Endodermal cell (in vitro differentiated cells): Measurements from ENCODE around the gene CHORDC1. TPM values are rescaled to one million over a fixed set of nuclear protein-coding genes. Genes with fewer than 3 reads are reported as not detected.

Source experiments
- DNase-seq: peaks from one replicate; pipeline ENCODE4 v3.0.0-alpha.2; 2017
- H3K27ac ChIP-seq: 2 replicates; pipeline ENCODE4 v1.5.1; 2013; ENCODE audit warnings: mild to moderate bottlenecking, low read depth, low read length, moderate library complexity
- H3K27me3 ChIP-seq: 2 replicates; pipeline ENCODE4 v1.6.1; 2013; ENCODE audit warnings: mild to moderate bottlenecking, low read length, moderate library complexity; ENCODE audit not compliant: insufficient read depth, control insufficient read depth, poor library complexity, severe bottlenecking
- H3K36me3 ChIP-seq: 2 replicates; pipeline ENCODE4 v1.7.0; 2013; ENCODE audit warnings: mild to moderate bottlenecking, low read length, moderate library complexity; ENCODE audit not compliant: control insufficient read depth, insufficient read depth
- H3K4me1 ChIP-seq: one replicate; pipeline ENCODE4 v1.7.0; 2013; ENCODE audit warnings: low read length; ENCODE audit not compliant: control insufficient read depth, insufficient read depth
- H3K4me3 ChIP-seq: 2 replicates; pipeline ENCODE4 v1.5.1; 2013; ENCODE audit warnings: mild to moderate bottlenecking, low read length, moderate library complexity
- H3K9ac ChIP-seq: 2 replicates; pipeline ENCODE4 v1.6.1; 2013; ENCODE audit warnings: mild to moderate bottlenecking, low read length, moderate library complexity; ENCODE audit not compliant: poor library complexity, severe bottlenecking; ENCODE audit errors: extremely low read depth
- H3K9me3 ChIP-seq: 2 replicates; pipeline ENCODE4 v1.6.1; 2013; ENCODE audit warnings: mild to moderate bottlenecking, low read length, moderate library complexity; ENCODE audit not compliant: control insufficient read depth
- H3K27ac Mint-ChIP-seq: 2 replicates; pipeline ENCODE4 v1.8.0; 2020; ENCODE audit warnings: mixed read lengths
- H3K27me3 Mint-ChIP-seq: 2 replicates; pipeline ENCODE4 v1.8.0; 2021; ENCODE audit warnings: mild to moderate bottlenecking, mixed read lengths; ENCODE audit not compliant: insufficient read depth
- H3K36me3 Mint-ChIP-seq: 2 replicates; pipeline ENCODE4 v1.8.0; 2020; ENCODE audit warnings: low read depth, mixed read lengths
- H3K4me1 Mint-ChIP-seq: 2 replicates; pipeline ENCODE4 v1.8.0; 2020; ENCODE audit warnings: mixed read lengths
- H3K4me3 Mint-ChIP-seq: 2 replicates; pipeline ENCODE4 v1.8.0; 2020; ENCODE audit warnings: mild to moderate bottlenecking, moderate library complexity, mixed read lengths
- H3K9me3 Mint-ChIP-seq: 2 replicates; pipeline ENCODE4 v1.8.0; 2020; ENCODE audit warnings: mild to moderate bottlenecking, mixed read lengths
- WGBS, 2 experiments: methylation state at CpG; one replicate each; pipeline versions ENCODE4 v1.1.5 to v1.1.7; 2013; ENCODE audit warnings: missing lambda C conversion rate in 2 of 2, mixed read lengths in 1 of 2; ENCODE audit not compliant: insufficient coverage in 1 of 2, insufficient read length in 1 of 2; 5-methylcytosine and 5-hydroxymethylcytosine counted together
- total RNA-seq, 2 donors: library from RNA; stranded (reverse); fragmentation: NEBNext Ultra II Directional in 1 of 2; extraction: Animal tissue kit (Norgen Biotek cat#: 25700) in 1 of 2; gene quantifications; 2 replicates in 1 of 2; 3 replicates in 1 of 2; pipeline ENCODE4 v1.2.1, GENCODE V29; 2021
- TF ChIP-seq, protein P1 (sequence below): fragments of 200-600 bp; sonication (generic); conservative IDR thresholded peaks from 2 replicates; pipeline ENCODE4 v1.5.0; 2021; ENCODE audit warnings: antibody characterized with exemption, mild to moderate bottlenecking

Gene CHORDC1
- total RNA-seq, 2 donors from 2014 or later: 54.6 to 56.9 TPM

DNA sequence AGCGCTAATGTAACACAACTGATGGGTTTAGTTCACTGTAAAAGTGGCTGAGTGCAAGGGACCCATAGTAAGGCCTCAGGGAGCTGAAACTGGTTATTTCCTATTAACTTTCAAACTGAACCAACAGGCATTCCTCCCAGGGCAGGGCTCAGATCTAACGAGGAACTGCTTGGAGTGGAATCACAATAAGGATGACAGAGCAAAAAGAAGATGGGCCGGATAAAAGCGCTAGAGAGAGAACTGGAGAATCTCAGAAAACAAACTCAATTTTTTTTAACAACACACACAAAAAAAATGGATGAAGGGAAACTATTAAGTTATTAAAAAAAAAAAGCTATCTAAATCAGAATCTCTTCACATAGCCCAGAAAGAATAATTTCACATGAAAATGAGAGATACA lies 14.2 kb upstream of the CHORDC1 start:
- Mint-ChIP-seq H3K36me3 (no peaks in the 10 kb centered on the region), H3K27me3 (no peaks in the 10 kb centered on the region), H3K4me3 (no peak overlapping the region), H3K9me3 (peaks cover 19% of the 10 kb centered on the region), H3K4me1 (no peaks in the 10 kb centered on the region), H3K27ac (no peak overlapping the region)
- Histone ChIP-seq H3K27me3 (no peaks in the 10 kb centered on the region), H3K36me3 (no peaks in the 10 kb centered on the region), H3K27ac (no peak overlapping the region), H3K4me3 (no peak overlapping the region), H3K9me3 (no peaks in the 10 kb centered on the region), H3K9ac (no peak overlapping the region), H3K4me1 (peaks cover 3% of the 10 kb centered on the region)
- TF ChIP-seq, protein P1, sequence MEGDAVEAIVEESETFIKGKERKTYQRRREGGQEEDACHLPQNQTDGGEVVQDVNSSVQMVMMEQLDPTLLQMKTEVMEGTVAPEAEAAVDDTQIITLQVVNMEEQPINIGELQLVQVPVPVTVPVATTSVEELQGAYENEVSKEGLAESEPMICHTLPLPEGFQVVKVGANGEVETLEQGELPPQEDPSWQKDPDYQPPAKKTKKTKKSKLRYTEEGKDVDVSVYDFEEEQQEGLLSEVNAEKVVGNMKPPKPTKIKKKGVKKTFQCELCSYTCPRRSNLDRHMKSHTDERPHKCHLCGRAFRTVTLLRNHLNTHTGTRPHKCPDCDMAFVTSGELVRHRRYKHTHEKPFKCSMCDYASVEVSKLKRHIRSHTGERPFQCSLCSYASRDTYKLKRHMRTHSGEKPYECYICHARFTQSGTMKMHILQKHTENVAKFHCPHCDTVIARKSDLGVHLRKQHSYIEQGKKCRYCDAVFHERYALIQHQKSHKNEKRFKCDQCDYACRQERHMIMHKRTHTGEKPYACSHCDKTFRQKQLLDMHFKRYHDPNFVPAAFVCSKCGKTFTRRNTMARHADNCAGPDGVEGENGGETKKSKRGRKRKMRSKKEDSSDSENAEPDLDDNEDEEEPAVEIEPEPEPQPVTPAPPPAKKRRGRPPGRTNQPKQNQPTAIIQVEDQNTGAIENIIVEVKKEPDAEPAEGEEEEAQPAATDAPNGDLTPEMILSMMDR: no peak
- WGBS, 2 experiments: 86 to 100% methylated on average over 1 to 2 of the region's 4 CpGs
- DNase-seq: no peak

DNA sequence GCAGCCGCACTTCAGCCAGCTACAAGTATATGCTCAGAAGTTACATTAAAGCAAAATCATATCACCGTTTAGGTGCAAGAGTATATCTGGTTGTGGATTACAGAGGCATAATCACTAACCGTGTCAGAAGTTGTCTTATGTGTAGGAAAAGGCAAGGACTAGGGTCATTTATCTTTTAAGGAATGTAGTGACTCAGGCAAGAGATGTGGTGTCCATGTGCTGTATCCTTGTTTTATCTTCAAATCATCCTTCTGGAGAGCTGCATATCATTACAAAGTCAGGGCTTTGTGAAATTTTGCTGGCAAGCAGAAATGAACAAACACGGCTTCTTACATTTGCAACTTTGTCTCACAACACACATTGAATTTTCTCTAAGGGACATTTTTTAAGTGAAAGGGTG lies 12.7 kb upstream of the CHORDC1 start:
- H3K9ac ChIP-seq: no peak overlapping the region
- no peak for DNase-seq
- Mint-ChIP-seq H3K27ac (no peak overlapping the region), H3K4me1 (no peaks in the 10 kb centered on the region), H3K27me3 (no peaks in the 10 kb centered on the region), H3K9me3 (peaks cover 13% of the 10 kb centered on the region), H3K36me3 (no peaks in the 10 kb centered on the region), H3K4me3 (no peak overlapping the region)
- TF ChIP-seq, protein P1: no peak
- H3K36me3 ChIP-seq: no peaks in the 10 kb centered on the region
- no peak overlapping the region for H3K27ac ChIP-seq
- 95 to 96% methylated on average over 4 of the region's 4 CpGs for whole genome bisulfite sequencing, 2 experiments
- H3K4me1 ChIP-seq: peaks cover 3% of the 10 kb centered on the region
- no peaks in the 10 kb centered on the region for H3K9me3 ChIP-seq
- H3K27me3 ChIP-seq: no peaks in the 10 kb centered on the region
- no peak overlapping the region for H3K4me3 ChIP-seq

DNA sequence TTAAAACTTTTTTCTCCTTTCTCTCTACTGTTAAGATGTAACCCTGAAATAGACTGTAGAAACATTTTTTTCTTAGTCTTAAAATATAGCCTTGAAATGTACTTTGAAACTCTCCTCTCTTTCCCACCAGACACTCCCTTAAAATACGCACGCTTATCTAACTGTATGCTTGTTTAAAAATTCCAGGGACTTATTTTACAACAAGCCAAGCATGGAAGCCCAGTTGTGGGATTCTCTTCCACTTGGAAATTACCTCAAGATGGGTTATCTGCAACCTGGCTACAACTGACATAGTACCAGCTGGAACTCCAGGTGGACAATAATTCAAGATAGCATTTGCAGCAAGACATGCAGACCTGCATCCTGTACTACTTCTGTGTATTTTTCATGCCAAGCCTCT lies 12.1 kb upstream of the CHORDC1 start:
- Mint-ChIP-seq H3K27ac (no peak overlapping the region), H3K4me3 (no peak overlapping the region), H3K9me3 (peaks cover 9% of the 10 kb centered on the region), H3K4me1 (no peaks in the 10 kb centered on the region), H3K27me3 (no peaks in the 10 kb centered on the region), H3K36me3 (no peaks in the 10 kb centered on the region)
- Histone ChIP-seq H3K9ac (no peak overlapping the region), H3K9me3 (peaks cover under 1% of the 10 kb centered on the region), H3K4me3 (no peak overlapping the region), H3K27ac (no peak overlapping the region), H3K4me1 (peaks cover 3% of the 10 kb centered on the region), H3K27me3 (no peaks in the 10 kb centered on the region), H3K36me3 (no peaks in the 10 kb centered on the region)
- 93 to 96% methylated on average over 2 of the region's 2 CpGs for WGBS, 2 experiments
- TF ChIP-seq, protein P1: no peak
- DNase-seq: no peak
